ENCODE data around the gene SLC44A3. TPM values are rescaled to one million over a fixed set of nuclear protein-coding genes. Genes with fewer than 3 reads are reported as not detected.

Gene SLC44A3
- total RNA-seq, 1 experiment from 2014 or later = 32.0 TPM

DNA sequence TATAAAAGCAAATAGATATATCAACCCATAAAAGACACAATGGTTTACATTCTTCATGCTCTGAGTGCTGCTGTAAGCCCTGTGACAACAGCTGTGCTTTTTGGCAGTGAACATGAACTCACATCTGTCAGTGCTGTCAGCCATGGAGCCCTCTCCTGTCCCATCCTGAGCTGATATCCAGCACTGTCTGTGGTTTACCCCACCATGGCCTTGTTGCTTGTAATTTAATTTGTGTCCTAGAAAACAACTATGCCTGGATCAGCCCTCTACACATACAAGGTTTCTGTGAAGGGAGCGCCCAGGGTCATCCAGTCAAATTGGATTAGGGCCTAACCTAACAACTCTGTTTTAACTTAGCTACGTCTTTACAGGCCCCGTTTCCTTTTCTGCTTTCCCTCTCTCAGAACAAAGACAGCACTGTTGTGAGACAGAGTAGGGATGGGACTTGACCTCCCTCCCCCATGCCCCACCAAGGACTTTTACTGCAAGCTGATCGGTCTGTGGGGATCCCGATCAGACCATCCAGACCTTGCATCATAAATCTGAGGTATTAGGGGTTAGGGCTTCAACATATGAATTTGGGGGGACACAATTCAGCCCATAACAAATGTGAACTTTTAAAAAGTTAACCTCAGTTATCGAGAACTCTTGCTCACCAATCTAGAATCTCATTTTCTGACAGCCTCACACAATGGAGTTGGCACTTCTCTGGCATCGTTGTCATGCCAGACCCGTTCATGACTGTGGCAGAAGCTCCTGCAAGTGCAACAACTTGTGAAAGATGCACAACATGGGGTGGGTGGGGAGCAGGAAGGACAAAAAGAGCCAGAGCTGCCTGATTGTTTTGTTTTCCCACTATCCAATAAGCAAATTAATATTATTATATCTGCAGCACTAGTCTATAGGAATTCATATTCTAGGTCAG lies 16.4 kb upstream of the SLC44A3 start:
- DNase-seq = no peak
- BruUV-seq (replicated peaks) = no TSS peak
- Mint-ChIP-seq H3K9me3 (ENCODE audit: low read depth, unreplicated experiment) (no peaks in the 10 kb centered on the region), H3K27ac (ENCODE audit: unreplicated experiment) (no peak overlapping the region), H3K4me3 (ENCODE audit: low read depth, unreplicated experiment) (no peak overlapping the region), H3K36me3 (ENCODE audit: insufficient read depth, unreplicated experiment) (no peaks in the 10 kb centered on the region), H3K27me3 (ENCODE audit: unreplicated experiment) (no peaks in the 10 kb centered on the region), H3K4me1 (ENCODE audit: low read depth, unreplicated experiment) (peaks cover 68% of the 10 kb centered on the region)
- CTCF ChIA-PET = interaction anchor here (0.7 to 3.8 kb wide), 8 partner anchors 14 to 323 kb away, joined by 3 to 18 read pairs (median 4); no protein-coding TSS in a partner anchor
- TF ChIP-seq, protein P1, sequence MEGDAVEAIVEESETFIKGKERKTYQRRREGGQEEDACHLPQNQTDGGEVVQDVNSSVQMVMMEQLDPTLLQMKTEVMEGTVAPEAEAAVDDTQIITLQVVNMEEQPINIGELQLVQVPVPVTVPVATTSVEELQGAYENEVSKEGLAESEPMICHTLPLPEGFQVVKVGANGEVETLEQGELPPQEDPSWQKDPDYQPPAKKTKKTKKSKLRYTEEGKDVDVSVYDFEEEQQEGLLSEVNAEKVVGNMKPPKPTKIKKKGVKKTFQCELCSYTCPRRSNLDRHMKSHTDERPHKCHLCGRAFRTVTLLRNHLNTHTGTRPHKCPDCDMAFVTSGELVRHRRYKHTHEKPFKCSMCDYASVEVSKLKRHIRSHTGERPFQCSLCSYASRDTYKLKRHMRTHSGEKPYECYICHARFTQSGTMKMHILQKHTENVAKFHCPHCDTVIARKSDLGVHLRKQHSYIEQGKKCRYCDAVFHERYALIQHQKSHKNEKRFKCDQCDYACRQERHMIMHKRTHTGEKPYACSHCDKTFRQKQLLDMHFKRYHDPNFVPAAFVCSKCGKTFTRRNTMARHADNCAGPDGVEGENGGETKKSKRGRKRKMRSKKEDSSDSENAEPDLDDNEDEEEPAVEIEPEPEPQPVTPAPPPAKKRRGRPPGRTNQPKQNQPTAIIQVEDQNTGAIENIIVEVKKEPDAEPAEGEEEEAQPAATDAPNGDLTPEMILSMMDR (IDR thresholded peaks at IDR 0.05; ENCODE audit: unreplicated experiment) = no peak
- intact Hi-C loops (cut with micrococcal nuclease; ENCODE audit: unreplicated experiment) = loop anchor here (5.0 kb wide), 3 partner anchors 156 to 201 kb away; no protein-coding TSS in a partner anchor

DNA sequence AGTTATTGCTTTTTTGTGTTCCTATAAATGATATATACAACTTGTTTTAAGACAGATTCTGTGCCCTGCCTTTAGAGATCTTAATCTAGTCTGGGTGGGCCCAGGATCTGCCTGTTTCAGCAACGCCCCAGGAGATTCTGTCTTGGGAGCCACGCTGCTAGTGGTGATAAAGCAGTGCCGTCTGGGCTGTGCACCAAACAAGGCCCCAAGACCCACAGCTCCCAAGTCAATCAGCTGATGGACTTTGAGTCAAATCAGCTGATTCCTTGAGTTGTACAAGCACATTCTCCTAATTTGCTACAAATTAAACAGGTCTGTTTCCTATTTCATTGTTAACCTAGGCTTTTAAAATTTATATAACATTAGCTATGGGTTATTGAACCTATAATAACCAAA lies 15.7 kb upstream of the SLC44A3 start:
- H3K36me3 Mint-ChIP-seq (ENCODE audit: insufficient read depth, unreplicated experiment) = no peaks in the 10 kb centered on the region
- CTCF ChIA-PET = interaction anchor here (1.2 to 3.8 kb wide), 5 partner anchors 13 to 324 kb away, joined by 4 to 18 read pairs (median 4); no protein-coding TSS in a partner anchor
- no peak overlapping the region for H3K27ac Mint-ChIP-seq (ENCODE audit: unreplicated experiment)
- DNase-seq = no peak
- intact Hi-C loops (cut with micrococcal nuclease; ENCODE audit: unreplicated experiment) = loop anchor here (5.0 kb wide), 3 partner anchors 157 to 202 kb away; no protein-coding TSS in a partner anchor
- peaks cover 63% of the 10 kb centered on the region for H3K4me1 Mint-ChIP-seq (ENCODE audit: low read depth, unreplicated experiment)
- no TSS peak for BruUV-seq (replicated peaks)
- H3K9me3 Mint-ChIP-seq (ENCODE audit: low read depth, unreplicated experiment) = no peaks in the 10 kb centered on the region
- H3K27me3 Mint-ChIP-seq (ENCODE audit: unreplicated experiment) = no peaks in the 10 kb centered on the region
- no peak overlapping the region for H3K4me3 Mint-ChIP-seq (ENCODE audit: low read depth, unreplicated experiment)
- TF ChIP-seq, protein P1 (IDR thresholded peaks at IDR 0.05; ENCODE audit: unreplicated experiment) = no peak

DNA sequence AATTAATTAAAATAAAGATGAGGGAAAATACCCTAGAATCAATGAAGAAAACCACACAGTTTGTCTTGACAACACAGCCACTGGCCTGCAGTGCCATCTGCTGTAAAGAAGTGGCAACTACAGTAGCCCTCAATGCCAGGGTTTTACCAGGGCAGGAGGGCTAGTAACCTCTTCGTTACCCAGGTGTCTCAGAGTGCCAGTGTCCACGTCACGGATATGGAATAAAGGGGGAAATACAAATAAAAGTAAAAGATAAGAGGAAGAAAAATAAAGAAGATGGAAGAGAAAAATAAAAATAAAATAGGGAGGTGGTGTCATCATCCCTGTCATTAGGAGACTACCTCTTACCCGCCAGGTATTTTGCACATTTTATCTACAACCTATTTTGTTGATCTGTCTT lies 14.2 kb upstream of the SLC44A3 start:
- no peaks in the 10 kb centered on the region for H3K36me3 Mint-ChIP-seq (ENCODE audit: insufficient read depth, unreplicated experiment)
- H3K4me1 Mint-ChIP-seq (ENCODE audit: low read depth, unreplicated experiment) = peaks cover 58% of the 10 kb centered on the region
- CTCF ChIA-PET = interaction anchor here (0.6 to 1.2 kb wide), 2 partner anchors 292 to 324 kb away, joined by 3 to 4 read pairs; no protein-coding TSS in a partner anchor
- TF ChIP-seq, protein P1 (IDR thresholded peaks at IDR 0.05; ENCODE audit: unreplicated experiment) = peak; percentile 92
- no peaks in the 10 kb centered on the region for H3K9me3 Mint-ChIP-seq (ENCODE audit: low read depth, unreplicated experiment)
- no peaks in the 10 kb centered on the region for H3K27me3 Mint-ChIP-seq (ENCODE audit: unreplicated experiment)
- H3K27ac Mint-ChIP-seq (ENCODE audit: unreplicated experiment) = no peak overlapping the region
- BruUV-seq (replicated peaks) = no TSS peak
- intact Hi-C loops (cut with micrococcal nuclease; ENCODE audit: unreplicated experiment) = loop anchor here (1.0 kb wide), 2 partner anchors 292 to 325 kb away; no protein-coding TSS in a partner anchor
- H3K4me3 Mint-ChIP-seq (ENCODE audit: low read depth, unreplicated experiment) = no peak overlapping the region
- peak; percentile 64 for DNase-seq

DNA sequence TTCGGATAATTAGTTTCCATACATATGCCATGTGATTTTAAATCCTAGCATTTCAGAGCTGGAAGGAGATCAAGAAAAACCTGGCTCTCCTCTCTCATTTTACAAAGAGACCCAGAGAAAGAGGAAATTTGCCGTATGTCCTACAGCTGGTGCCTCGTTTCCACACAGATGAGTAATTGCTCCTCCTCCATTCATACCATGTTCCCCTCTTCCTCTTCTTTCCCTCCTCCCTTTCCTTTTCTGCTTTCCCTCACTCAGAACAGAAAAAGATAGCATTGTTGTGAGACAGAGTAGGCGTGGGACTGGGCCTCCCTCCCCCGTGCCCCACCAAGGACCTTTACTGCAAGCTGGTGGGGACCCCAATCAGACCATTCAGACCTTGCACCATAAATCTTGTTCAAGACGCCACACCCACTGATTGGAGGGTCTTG lies 13.7 kb upstream of the SLC44A3 start:
- Mint-ChIP-seq H3K4me1 (ENCODE audit: low read depth, unreplicated experiment) (peaks cover 53% of the 10 kb centered on the region), H3K27ac (ENCODE audit: unreplicated experiment) (no peak overlapping the region), H3K27me3 (ENCODE audit: unreplicated experiment) (no peaks in the 10 kb centered on the region), H3K4me3 (ENCODE audit: low read depth, unreplicated experiment) (no peak overlapping the region), H3K9me3 (ENCODE audit: low read depth, unreplicated experiment) (no peaks in the 10 kb centered on the region), H3K36me3 (ENCODE audit: insufficient read depth, unreplicated experiment) (no peaks in the 10 kb centered on the region)
- DNase-seq = no peak
- intact Hi-C loops (cut with micrococcal nuclease; ENCODE audit: unreplicated experiment) = loop anchor here (1.0 kb wide), 2 partner anchors 292 to 325 kb away; no protein-coding TSS in a partner anchor
- TF ChIP-seq, protein P1 (IDR thresholded peaks at IDR 0.05; ENCODE audit: unreplicated experiment) = no peak
- CTCF ChIA-PET = interaction anchor here (1.2 kb wide), 1 partner anchor 325 kb away, joined by 3 read pairs; no protein-coding TSS in a partner anchor
- no TSS peak for BruUV-seq (replicated peaks)
